Natural killer cell (primary cell): ENCODE data around the gene WDR44. TPM values are rescaled to one million over a fixed set of nuclear protein-coding genes. Genes with fewer than 3 reads are reported as not detected.

Source experiments
- ATAC-seq, 3 donors: fragments of 150-1000 bp in 2 of 3; fragments of 200-7000 bp in 1 of 3; cut with Tn5 transposase; 1 replicate in 1 of 3; 2 replicates in 2 of 3; pipeline ENCODE4 v1.10.0; 2021; ENCODE audit warnings: mild to moderate bottlenecking in 2 of 3, moderate library complexity in 2 of 3
- DNase-seq, 2 donors: peaks; one replicate each; pipeline versions ENCODE4 v3.0.0 to v3.0.0-alpha.2; 2013 to 2021; ENCODE audit warnings: mixed read lengths in 1 of 2
- H3K27ac ChIP-seq: one replicate; pipeline ENCODE4 v1.5.1; 2013; ENCODE audit warnings: mild to moderate bottlenecking, low read length
- H3K27me3 ChIP-seq: one replicate; pipeline ENCODE4 v1.6.1; 2013; ENCODE audit warnings: low read length; ENCODE audit not compliant: control insufficient read depth, insufficient read depth
- H3K36me3 ChIP-seq: one replicate; pipeline ENCODE4 v1.6.1; 2013; ENCODE audit warnings: low read length; ENCODE audit not compliant: control insufficient read depth, insufficient read depth
- H3K4me1 ChIP-seq: one replicate; pipeline ENCODE4 v1.6.1; 2013; ENCODE audit warnings: low read length; ENCODE audit not compliant: control insufficient read depth, insufficient read depth
- H3K4me3 ChIP-seq: one replicate; pipeline ENCODE4 v1.5.1; 2013; ENCODE audit warnings: low read length
- H3K9me3 ChIP-seq: one replicate; pipeline ENCODE4 v1.6.1; 2013; ENCODE audit warnings: low read length; ENCODE audit not compliant: control insufficient read depth, insufficient read depth
- H3K27ac Mint-ChIP-seq, 2 donors: one replicate each; pipeline ENCODE4 v1.8.0; 2022; ENCODE audit warnings: mild to moderate bottlenecking in 2 of 2, mixed read lengths in 2 of 2, moderate library complexity in 1 of 2
- H3K27me3 Mint-ChIP-seq, 2 donors: one replicate each; pipeline ENCODE4 v1.8.0; 2022; ENCODE audit warnings: low read depth in 2 of 2, mixed read lengths in 2 of 2
- H3K36me3 Mint-ChIP-seq: one replicate; pipeline ENCODE4 v1.8.0; 2022; ENCODE audit warnings: mixed read lengths
- H3K4me1 Mint-ChIP-seq, 2 donors: one replicate each; pipeline ENCODE4 v1.8.0; 2022; ENCODE audit warnings: mixed read lengths in 2 of 2
- H3K4me3 Mint-ChIP-seq: one replicate; pipeline ENCODE4 v1.8.0; 2022; ENCODE audit warnings: mild to moderate bottlenecking, moderate library complexity, mixed read lengths
- H3K9me3 Mint-ChIP-seq, 2 donors: one replicate each; pipeline ENCODE4 v1.8.0; 2022; ENCODE audit warnings: mixed read lengths in 2 of 2
- WGBS: methylation state at CpG from one replicate; pipeline ENCODE4 v1.1.7; 2013; ENCODE audit warnings: missing lambda C conversion rate; ENCODE audit not compliant: insufficient coverage; 5-methylcytosine and 5-hydroxymethylcytosine counted together
- intact Hi-C: fragments of 100-400 bp; cut with micrococcal nuclease; formaldehyde crosslinking; loops from one replicate; pipeline ENCODE4 v1.14.2; 2022
- total RNA-seq, 4 donors: library from RNA; stranded (reverse); fragments of 120-200 nt in 1 of 4; gene quantifications; one replicate each; pipeline versions ENCODE4 v1.2.3 to v1.2.4, GENCODE V29; 2013 to 2022
- TF ChIP-seq, protein P1 (sequence below): fragments of 200-600 bp; IDR thresholded peaks from one replicate; pipeline ENCODE4 v1.8.0; 2022; ENCODE audit warnings: antibody characterized with exemption

The WDR44 gene
- total RNA-seq, 3 donors from 2014 or later (not counting 1 experiment from before 2014, with no cell fraction given) = 14.6 to 17.5 (median 16.0) TPM

DNA sequence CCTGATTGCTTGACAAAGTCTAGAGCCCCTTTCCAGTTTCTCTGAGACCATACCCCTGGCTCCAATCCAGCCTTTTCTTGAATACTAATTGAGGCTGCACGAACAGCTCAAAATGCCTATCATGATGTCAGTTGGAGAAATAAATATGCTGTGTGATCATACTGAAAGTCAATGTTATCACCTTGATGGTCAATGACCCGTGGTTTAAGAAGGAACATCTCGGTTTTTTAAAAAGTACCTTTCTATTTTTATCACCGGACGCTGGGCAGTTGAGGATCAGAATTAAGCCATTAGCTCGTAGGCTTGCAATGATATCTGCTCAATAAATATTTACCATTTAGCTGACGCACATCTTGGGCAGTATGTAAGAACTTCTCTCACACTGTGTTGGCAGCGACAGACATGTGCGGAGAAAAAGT is 852 bp upstream of the WDR44 start:
- H3K27ac Mint-ChIP-seq = peak overlapping the region; percentile 94 to 99
- intact Hi-C loops = no loop called here
- peaks cover 4% of the 10 kb centered on the region for H3K4me1 ChIP-seq

GRCh38 chrX:118346258-118347094 is 570 bp downstream of the WDR44 start:
- intact Hi-C loops = no loop called here
- Mint-ChIP-seq H3K4me3 (peak overlapping the region; percentile 99), H3K27me3 (no peaks in the 10 kb centered on the region), H3K4me1 (peaks cover 38 to 45% of the 10 kb centered on the region in 2 donors), H3K9me3 (no peaks in the 10 kb centered on the region), H3K27ac (peak overlapping the region; percentile 94 to 99), H3K36me3 (no peaks in the 10 kb centered on the region)
- 0% methylated on average over 39 of the region's 51 CpGs for WGBS
- Histone ChIP-seq H3K36me3 (no peaks in the 10 kb centered on the region), H3K4me3 (peak overlapping the region; percentile 96), H3K27me3 (no peaks in the 10 kb centered on the region), H3K9me3 (no peaks in the 10 kb centered on the region), H3K4me1 (peaks cover 5% of the 10 kb centered on the region), H3K27ac (peak overlapping the region; percentile 94)
- TF ChIP-seq, protein P1, sequence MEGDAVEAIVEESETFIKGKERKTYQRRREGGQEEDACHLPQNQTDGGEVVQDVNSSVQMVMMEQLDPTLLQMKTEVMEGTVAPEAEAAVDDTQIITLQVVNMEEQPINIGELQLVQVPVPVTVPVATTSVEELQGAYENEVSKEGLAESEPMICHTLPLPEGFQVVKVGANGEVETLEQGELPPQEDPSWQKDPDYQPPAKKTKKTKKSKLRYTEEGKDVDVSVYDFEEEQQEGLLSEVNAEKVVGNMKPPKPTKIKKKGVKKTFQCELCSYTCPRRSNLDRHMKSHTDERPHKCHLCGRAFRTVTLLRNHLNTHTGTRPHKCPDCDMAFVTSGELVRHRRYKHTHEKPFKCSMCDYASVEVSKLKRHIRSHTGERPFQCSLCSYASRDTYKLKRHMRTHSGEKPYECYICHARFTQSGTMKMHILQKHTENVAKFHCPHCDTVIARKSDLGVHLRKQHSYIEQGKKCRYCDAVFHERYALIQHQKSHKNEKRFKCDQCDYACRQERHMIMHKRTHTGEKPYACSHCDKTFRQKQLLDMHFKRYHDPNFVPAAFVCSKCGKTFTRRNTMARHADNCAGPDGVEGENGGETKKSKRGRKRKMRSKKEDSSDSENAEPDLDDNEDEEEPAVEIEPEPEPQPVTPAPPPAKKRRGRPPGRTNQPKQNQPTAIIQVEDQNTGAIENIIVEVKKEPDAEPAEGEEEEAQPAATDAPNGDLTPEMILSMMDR = no peak
- DNase-seq (peak; percentile 44 to 70), ATAC-seq (peak; percentile 27 to 40 (median 32))

More for the DNA sequence above, 852 bp upstream of the WDR44 start:
- Histone ChIP-seq H3K27ac (peak overlapping the region; percentile 83), H3K4me3 (peak overlapping the region; percentile 96), H3K36me3 (no peaks in the 10 kb centered on the region), H3K27me3 (no peaks in the 10 kb centered on the region), H3K9me3 (no peaks in the 10 kb centered on the region)
- DNase-seq (peak in 1 of 2 donors; percentile 3), ATAC-seq (no peak)
- Mint-ChIP-seq H3K9me3 (no peaks in the 10 kb centered on the region), H3K27me3 (no peaks in the 10 kb centered on the region), H3K4me3 (peak overlapping the region; percentile 99), H3K36me3 (no peaks in the 10 kb centered on the region), H3K4me1 (peaks cover 30 to 36% of the 10 kb centered on the region in 2 donors)
- WGBS = 14% methylated on average over 9 of the region's 9 CpGs
- TF ChIP-seq, protein P1 = no peak

GRCh38 chrX:118347131-118347530 is 1.2 kb downstream of the WDR44 start:
- Histone ChIP-seq H3K4me3 (peak overlapping the region; percentile 96), H3K27me3 (no peaks in the 10 kb centered on the region), H3K36me3 (no peaks in the 10 kb centered on the region), H3K9me3 (no peaks in the 10 kb centered on the region), H3K27ac (peak overlapping the region; percentile 94), H3K4me1 (peaks cover 9% of the 10 kb centered on the region)
- intact Hi-C loops = no loop called here
- WGBS = 3% methylated on average over 7 of the region's 11 CpGs
- TF ChIP-seq, protein P1 = no peak
- Mint-ChIP-seq H3K4me3 (peak overlapping the region; percentile 99), H3K4me1 (peaks cover 38 to 45% of the 10 kb centered on the region in 2 donors), H3K27me3 (no peaks in the 10 kb centered on the region), H3K36me3 (no peaks in the 10 kb centered on the region), H3K27ac (peak overlapping the region; percentile 94 to 99), H3K9me3 (no peaks in the 10 kb centered on the region)
- ATAC-seq = no peak
- DNase-seq = no peak
